HG03442 (cell line): ENCODE measurements around the gene ELP4.

Experiments
- ATAC-seq: cut with Tn5 transposase; IDR thresholded peaks from one replicate; pipeline ENCODE4 v1.9.1; 2021; ENCODE audit warnings: mild to moderate bottlenecking, moderate library complexity; ENCODE audit not compliant: unreplicated experiment

The ELP4 gene

DNA sequence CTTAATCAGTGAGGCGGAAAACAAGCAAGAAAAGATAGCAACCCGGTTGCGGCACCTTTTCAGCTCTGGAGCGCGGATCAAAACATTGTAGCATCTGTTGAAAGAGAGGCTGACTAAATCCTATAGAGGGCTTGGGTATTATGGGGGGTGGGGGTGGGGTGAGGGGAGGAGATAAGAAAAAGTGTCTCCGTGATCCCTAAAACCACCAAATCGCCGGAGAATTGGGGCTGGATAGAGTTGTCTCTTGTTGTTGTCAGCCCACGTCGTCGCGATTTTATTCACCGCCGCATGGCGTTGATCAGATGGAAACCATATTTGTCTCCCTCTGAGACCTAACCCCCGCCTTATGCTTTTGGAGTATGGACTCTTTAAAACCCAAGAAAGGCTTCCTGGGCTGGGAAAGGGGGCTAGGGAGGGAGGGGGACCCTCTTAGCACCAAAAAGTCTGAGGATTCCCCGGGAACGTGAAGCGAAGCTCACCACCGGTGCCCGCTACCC, 288.5 kb downstream of the ELP4 start:
- no peak for ATAC-seq

GRCh38 chr11:31798554-31799434, 289.2 kb downstream of the ELP4 start:
- peak; percentile 71 for ATAC-seq

DNA sequence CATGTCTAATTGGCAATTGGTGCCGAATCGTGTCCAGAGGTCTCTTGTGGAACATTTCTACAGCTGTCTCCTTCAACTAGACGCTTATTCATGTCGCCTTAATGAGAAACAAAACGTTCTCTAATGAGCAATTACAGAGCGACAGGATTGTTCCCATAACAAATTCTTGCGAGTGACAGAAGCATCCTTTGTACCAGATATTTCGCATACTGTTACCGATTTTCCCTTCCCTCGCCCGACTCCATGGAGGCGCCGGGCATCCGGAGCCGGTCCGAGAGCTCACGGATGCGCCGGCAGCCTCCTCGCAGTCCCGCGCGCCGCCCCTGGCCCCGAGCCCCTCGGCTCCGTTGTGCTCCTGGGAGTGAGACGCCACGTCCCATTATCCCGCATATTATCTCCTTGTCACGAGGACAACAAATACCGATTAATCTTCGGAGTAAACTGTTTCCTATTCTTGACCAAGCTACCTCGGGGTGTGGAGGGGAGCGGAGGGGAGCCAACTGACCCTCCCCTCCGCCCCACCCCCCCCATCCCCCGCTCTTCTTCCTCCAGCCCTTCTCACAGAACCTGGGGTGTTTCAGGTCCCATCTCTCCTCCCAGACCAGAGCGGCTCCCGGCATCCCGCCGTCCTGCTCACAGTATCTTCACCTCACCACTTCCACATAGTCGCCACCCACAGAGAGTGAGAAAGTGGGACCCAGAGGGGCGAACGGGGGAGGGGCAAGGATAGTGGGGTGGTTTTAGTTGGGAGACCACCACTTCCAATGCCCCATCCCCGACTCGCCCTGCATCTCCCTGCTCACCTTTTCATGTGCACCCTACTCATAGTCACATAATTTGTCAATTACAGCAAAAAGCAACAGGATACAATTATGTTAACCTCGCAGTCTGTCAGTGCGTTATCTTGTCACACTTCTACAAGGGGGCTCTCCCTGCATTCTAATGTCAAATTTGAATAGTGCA, 290.1 kb downstream of the ELP4 start:
- ATAC-seq = no peak

DNA sequence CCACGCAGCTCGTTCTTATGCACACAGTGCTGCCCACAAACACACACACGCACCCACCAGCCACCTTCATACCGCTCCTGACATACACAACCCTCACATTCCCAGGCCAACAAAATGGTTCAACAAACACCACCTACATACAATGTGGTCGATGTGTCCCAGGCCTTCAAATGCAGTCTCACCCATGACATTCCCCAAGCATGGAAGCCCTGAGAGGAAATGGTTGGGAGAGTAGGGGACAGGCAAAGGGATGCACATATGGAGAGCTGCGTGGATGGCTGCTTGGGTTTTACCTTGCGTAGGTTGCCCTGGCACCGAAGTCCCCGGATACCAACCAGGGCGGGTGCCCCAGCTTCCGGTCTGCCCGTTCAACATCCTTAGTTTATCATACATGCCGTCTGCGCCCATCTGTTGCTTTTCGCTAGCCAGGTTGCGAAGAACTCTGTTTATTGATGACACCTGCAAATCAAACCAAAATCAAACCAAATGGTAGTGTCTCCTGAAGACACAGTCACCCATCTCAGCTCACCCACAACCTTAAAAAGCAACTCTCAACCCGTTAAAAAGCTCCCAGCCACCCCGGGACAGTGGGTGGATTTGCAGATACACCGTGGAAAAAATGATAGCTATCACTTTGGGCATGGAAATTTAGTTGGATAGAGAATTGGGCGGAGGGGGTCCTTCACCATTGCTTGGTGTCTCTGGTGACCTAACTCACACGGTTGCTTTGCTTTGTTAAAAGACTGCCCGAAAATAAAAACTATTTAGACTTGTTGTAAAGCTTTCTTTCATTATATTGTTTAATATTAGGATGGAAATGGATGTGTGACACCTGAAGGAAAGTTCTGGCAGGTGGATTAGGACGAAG, 291.1 kb downstream of the ELP4 start:
- no peak for ATAC-seq

GRCh38 chr11:31801298-31801702, 291.7 kb downstream of the ELP4 start:
- no peak for ATAC-seq

DNA sequence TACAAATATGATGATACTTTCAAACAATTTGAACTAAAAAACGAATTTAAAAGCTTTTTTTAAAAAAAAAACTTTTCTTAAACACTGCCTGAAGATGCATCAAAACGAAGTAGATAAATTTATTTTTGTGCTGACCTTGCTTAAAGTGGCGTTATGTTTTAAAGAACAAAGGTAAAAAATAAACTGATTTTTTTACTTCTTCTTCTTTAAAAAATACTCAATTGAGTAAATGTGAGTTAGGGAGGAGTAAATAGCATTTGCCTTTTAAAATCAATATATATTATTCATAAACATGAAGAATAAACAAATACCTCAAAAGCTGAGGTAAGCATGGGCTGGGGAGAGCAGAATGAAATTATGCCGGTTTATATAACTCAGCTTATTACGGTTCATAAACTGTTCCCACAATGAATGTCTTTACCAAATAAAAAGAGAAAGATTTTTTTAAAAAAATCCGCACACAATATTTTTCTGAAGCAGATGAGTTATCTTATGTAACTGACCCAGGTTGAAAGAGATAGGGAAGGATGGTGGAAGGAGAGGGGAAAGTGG, 292.5 kb downstream of the ELP4 start:
- no peak for ATAC-seq

- ATAC-seq = no peak
Measured at GRCh38 chr11:31802609-31802989, 293.0 kb downstream of the ELP4 start.

DNA sequence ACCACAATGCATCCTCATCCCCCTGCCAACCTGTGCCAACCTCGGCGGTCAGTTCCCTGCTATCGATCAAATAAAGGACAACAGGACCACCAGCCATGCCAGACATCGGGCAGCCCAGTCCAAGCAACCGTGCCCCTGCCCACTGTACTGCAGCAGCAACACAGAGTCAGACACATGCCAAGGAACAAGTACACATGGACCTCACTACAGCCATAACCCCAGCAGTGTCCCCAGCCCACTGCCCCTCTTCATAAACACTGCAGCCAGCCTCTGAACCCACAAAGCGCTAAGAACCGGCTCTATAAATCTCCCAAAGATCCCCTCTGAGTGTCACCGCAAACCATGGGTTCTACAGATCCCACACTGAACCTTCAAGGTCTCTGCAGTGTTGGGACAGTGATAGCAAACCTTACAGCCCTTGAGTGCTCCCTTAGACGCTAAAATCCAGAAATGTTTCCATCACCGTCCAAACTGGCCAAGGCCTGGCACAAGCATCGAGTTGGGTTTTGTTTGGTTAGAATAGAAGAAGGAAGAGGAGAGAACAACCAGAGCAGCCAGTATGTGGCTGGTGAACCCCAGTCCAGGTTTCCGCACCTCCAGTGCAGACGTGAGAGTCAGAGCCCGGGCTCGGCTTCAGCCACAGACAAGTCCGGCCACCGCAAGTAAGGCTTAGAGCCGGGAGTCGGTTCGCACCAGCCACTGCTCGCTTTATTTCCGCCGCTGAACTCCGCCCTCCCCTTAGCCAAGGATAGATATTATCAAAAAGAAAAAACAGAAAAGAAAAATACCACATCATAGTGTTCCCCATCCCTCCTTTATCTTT, 293.6 kb downstream of the ELP4 start:
- ATAC-seq = no peak

DNA sequence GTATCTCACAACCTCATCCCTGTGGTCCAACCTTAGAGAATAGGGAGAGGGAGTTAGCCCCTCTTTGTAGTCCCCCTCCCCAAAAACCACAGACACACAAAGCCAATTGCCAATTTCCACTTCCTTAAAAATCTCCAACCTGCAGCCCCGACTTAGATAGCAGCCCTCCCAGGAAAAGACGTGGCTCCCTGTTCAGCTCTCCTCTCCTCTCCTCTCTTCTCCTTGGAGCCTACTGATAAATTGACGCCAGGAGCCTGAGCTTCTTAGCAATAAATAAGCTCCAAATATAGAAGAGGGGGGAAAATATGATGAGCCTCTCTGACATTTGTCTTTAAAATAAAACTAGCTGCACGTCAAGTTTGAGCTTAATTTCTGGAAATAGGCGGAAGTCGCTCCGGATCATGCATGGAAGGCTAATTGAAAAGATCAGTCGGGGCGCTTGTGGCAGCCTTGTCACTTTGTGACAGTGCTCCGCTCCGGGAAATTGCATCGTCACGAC, 294.3 kb downstream of the ELP4 start:
- no peak for ATAC-seq

- no peak for ATAC-seq
Measured at GRCh38 chr11:31804312-31805036, 294.9 kb downstream of the ELP4 start.

DNA sequence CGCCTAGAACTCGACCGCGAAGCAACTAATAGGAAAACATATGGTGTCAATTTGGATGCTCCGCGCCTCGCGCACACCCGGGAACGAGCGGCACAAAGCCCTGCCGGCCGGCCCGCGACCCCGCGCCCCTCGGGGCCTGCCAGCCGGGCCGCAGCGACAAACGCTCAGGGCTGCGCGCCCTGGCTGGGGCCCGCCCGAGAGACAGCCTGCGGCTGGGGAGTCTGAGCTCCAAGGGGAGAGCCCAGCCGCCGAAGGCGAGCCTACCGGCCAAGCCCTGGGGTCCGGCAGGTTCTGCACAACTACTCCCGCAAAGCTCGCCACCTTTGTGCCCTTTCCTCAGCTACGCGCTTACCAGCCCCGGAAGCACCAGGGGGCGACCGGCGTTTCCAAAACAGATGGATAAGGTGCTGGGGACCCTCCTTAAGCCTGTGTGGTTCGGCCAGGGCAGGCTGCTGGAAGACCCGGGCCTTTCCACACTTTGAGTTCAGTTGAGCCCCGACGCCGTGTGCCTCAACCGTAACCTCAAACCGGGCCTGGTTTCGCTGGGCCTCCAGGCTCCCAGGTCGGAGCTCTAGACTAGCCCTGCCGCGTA, 295.6 kb downstream of the ELP4 start:
- no peak for ATAC-seq

- ATAC-seq = no peak
Measured at GRCh38 chr11:31805629-31806185, 296.1 kb downstream of the ELP4 start.

- ATAC-seq = no peak
Measured at GRCh38 chr11:31806186-31806927, 296.8 kb downstream of the ELP4 start.

- no peak for ATAC-seq
Measured at GRCh38 chr11:31806928-31807798, 297.6 kb downstream of the ELP4 start.

DNA sequence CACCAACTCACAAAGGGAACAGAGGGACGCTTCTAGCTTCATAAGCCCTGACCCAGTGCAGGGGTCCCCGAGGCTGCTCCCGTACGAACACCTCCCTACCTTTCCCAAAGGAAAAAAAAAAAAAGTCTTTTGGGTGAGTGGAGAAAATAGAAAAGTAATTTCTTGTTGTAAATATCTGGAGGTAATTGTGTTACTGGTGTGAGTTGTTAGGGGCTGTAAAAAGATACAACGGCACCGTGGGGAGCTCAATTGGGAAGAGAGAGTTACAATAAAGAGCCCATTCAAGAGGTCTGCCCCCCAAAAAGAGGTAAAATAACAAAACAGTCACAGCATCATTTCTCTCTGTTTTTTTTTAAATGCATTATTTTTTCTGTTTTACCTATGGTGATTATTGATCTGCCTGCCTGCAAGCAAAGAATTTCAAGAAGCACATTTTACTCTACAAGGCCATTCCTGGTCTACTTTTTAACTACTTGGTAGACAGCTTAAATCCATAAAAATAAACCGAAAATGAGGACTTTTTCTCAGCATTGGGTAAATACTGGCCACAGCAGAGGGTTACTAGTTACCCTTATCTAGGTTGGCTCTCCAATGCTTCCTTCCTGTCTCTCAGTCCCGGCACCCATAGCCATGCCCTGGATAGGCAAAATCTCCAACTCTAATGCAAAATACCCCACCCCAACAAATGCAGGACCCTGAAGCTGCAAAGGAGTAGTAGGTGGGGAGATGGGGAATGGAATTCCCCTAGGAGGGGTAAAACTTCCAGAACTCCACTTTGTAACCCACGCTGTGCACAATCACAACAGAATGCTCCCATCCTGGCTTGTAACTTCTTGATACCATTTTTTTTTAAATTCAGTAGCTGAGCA, 298.5 kb downstream of the ELP4 start:
- ATAC-seq = no peak
